ENCODE measurements around the gene ENTHD1.

The ENTHD1 gene

GRCh38 chr22:39839917-39840510 lies 53.5 kb downstream of the ENTHD1 start:
- DNase-seq: no peak

GRCh38 chr22:39839204-39839603 lies 54.4 kb downstream of the ENTHD1 start:
- no peak for DNase-seq

- no peak for DNase-seq
Measured at GRCh38 chr22:39833610-39834009, 60.0 kb downstream of the ENTHD1 start.

DNA sequence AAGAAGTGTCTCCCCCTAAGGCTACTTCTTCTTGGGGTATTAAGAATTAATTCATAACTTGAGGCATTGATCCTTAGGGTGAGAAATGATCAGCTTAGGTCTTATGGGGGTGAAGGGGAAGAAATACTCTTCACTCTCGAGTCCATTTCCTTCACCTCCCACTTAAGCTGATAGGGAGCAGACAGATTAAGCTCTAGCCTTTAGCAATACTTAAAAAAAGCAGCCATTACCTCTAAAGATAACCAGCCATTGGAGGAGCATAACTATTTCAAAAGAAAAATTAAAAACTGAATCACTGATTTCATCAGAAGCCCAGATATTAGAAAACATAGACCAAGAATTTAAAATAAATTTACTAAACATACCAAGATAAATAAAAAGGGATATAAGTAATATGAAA lies 60.5 kb downstream of the ENTHD1 start:
- no peak for DNase-seq

DNA sequence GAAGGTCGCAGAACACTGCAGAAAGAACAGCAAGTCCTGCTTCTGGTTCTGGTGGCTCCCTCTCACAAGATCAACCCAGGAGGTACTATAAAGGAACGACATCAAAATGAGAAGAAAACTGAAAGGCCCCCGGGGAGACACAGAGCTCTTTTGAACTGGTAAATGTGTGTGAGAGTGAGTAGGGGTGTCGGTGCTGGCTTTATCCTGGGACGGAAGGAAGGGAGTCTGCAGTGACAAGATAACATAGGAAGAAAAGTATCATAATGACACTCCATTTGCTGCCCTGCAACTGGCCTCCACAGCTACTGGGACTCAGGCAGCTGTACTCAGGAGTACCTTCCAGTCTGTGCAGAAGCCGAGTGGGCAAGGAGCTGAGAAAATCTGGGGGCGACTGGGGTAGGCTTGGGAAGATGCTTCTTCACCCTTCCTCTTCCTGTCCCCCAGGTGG lies 60.9 kb downstream of the ENTHD1 start:
- no peak for DNase-seq

DNA sequence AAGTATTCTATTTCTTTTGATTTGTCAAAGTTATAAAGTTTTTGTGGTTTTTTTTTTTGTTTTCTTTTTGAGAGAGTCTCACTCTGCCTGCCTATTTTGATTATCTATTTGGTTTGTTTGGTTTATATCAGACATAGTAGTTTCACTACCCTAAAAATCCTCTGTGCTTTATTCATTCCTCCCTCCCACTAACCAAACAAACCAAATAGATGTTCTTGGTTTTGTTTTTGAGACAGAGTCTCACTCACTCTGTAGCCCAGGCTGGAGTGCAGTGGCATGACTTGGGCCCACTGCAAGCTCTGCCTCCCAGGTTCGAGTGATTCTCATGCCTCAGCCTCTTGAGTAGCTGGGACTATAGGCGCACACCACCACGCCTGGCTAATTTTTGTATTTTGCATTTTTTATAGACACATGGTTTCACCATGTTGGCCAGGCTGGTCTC lies 67.9 kb downstream of the ENTHD1 start:
- DNase-seq: no peak

GRCh38 chr22:39821008-39821407 lies 72.6 kb downstream of the ENTHD1 start:
- DNase-seq: no peak

- DNase-seq: no peak
Measured at GRCh38 chr22:39820256-39820655, 73.3 kb downstream of the ENTHD1 start.

DNA sequence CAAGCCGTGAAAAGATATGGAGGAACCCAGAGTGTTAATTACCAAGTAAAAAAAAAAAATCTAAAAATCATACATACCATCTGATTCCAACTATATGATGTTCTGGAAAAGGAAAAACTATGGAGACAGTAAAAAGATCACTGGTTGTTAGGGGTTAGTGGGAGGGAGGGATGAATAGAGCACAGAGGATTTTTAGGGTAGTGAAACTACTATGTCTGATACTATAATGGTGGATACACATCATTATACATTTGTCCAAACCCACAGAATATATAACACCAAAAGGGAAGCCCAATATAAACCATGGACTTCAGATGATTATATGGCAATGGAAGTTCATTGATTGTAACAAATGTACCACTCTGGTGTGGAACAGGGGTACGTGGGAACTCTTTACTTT lies 74.1 kb downstream of the ENTHD1 start:
- DNase-seq: no peak

- DNase-seq: no peak
Measured at GRCh38 chr22:39818094-39818493, 75.5 kb downstream of the ENTHD1 start.

DNA sequence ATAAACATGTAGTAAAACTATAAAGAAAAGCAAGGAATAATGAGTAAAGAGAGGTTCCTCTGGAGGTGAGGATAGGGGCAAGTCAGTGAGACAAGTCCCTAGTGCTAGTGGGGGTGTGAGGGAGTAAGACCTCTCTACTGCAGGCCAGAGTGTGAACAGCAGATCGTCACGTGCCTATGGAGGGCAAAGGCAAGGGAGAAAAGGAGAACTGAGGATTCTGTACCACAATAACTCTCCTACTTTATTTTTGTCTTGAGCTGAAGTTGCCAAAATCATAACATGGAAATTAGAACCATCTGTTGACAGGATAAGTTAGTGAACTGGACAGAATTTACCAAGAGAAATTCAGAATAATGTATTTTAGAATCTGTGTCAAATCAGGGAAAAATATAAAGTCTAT lies 77.6 kb downstream of the ENTHD1 start:
- no peak for DNase-seq

- no peak for DNase-seq
Measured at GRCh38 chr22:39814899-39815298, 78.7 kb downstream of the ENTHD1 start.

DNA sequence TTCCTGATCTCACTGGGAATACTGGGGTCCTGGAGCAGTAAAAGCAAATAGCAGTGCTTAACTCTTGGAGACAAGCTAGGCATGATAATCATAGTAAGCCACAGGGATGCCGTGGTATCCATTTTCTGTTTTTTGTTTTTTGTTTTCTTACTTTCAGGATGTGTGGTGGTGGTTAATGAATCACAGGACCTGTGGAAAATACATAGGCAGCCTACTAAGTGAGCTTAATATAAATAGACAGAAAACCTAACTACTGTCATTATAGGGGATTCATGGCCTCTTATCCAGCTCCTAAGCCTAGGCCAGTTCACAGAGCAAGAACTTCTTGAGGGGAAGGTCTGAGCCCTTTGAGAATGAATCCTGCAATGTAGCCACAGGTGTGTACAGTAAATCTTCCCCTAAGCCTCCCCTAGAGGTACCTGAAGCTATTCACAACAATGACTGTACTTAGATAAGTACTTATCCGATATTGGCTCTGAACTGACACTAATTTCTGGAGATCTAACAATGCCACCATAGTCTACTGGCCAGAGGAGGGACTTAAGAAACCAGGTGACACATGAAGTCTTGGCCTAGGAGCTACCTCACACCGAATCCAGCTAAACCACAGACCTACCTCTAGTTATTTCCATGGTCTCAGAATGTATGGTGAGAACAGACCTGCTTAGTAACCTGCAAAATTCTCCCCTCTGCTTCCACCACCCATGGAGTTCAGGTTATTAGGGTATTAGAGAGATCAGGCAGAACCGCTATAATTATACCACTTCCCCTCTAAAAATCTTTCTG lies 83.6 kb downstream of the ENTHD1 start:
- no peak for DNase-seq

DNA sequence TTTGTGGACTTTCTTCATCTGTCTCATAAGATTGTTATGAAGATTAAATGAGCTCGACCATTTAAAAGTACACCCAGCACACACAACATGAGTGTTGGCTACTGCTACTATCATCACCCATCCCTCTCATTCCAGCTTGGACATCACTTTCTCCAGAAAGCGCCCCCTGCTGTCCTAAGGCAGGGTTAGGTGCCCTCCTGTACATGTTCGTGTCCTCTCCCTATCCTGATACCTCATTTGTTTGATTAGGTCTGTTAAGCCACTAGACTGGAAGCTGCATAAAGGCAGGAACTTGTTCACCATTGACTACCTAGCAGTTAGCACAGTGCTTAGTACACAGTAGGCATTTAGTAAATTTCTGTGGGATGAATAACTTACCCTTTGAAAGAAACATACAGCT lies 85.5 kb downstream of the ENTHD1 start:
- no peak for DNase-seq

DNA sequence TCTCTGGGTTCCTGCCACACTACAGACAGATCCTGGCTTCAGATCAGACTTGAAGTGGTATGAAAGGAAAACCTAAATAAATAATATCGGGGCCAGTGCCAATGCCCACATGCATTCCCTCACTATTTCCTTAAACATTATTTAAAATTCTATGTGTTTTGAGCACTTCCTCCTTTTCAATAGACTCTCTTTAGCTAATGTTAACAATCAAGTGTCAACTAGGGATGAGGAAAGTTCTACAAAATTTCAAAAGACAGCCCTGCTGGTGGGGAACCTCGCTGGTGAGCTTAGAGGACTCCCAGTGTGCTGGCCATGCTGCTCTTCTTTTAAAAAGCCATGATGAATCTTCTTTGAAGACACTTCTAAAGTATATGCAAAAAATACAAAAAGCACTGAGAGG lies 87.5 kb downstream of the ENTHD1 start:
- no peak for DNase-seq

DNA sequence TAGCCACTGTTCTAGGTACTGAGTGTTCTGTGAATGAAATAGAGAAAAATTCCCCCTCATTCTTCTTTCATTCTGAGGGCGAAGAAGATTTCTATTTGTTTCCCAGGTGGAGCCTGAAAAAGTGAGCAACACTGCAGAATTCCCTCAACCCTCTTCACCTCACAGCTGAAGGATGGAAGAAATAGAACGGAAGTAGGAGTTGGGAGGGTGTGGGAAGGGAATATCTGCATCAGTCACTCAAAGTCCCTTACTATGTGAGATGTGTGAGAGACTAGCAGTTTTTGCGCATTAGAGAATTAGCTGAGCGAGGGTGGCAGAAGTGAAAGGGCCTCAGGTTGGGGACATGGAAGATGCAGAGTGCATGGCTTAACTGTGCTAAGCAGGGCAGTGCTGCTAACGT lies 88.4 kb downstream of the ENTHD1 start:
- DNase-seq: no peak

- no peak for DNase-seq
Measured at GRCh38 chr22:39802682-39803081, 90.9 kb downstream of the ENTHD1 start.

- DNase-seq: peak; percentile 51
Measured at GRCh38 chr22:39800790-39801520, 92.6 kb downstream of the ENTHD1 start.

DNA sequence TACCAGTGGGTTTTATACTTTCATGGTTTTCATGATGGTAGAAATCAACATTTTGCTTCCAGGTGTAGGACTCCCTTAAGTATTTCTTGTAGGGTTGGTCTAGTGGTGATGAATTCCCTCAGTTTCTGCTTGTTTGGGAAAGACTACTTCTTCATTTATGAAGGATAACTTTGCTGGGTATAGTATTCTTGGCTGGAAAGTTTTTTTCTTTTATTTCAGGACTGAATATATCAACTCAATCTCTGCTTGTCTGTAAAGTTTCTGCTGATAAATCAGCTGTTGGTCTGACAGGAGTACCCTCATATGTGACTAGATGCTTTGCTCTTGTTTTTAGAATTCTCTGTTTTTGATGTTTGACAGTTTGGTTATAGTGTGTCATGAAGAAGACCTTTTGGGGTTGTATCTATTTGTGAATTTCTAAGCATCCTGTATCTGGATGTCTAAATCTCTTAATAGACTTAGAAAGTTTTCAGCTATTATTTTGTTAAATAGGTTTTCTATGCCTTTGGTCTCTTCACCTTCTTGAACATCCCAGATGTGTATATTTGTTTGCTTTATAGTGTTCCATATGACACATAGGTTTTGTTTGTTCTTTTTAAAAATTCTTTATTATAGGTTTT lies 95.9 kb downstream of the ENTHD1 start:
- DNase-seq: no peak

DNA sequence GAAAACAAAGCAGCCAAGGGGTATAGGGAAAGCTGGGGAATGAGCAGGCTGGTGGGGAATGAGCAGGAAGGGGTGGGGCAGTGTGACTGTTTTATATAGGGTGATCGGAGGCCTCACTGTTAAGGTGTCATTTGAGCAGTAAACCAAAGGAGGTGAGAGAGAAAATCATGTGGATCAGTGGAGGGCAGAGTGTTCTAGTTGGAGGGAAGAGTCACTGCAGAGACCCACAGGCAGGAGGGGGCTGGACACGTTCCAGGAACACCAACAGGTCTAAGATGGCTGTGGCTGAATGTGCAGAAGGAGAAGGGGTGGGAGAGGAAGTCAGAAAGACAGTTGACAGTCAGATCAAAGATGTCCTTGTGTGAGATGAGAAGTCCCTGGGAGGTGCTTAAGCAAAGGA lies 103.8 kb downstream of the ENTHD1 start:
- no peak for DNase-seq

DNA sequence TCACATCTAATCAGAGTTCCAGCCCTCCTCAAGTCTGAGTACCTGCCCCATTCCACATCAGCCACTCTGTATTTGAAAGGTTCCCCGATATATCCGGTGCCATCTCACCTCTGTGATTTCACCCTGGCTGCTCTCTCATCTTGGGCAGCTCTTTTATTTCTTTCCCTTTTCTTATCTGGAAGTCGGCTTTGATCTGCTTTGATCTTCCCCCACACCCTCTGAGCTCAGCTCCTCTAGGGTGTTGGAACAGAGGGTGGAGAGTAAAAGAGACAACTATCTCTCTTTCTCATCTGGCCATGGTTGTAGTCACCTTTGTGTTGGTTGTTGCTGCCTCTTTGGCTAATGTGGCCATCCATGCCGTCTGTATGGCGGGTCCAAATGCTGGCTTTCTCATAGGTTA lies 108.3 kb downstream of the ENTHD1 start:
- DNase-seq: no peak

DNA sequence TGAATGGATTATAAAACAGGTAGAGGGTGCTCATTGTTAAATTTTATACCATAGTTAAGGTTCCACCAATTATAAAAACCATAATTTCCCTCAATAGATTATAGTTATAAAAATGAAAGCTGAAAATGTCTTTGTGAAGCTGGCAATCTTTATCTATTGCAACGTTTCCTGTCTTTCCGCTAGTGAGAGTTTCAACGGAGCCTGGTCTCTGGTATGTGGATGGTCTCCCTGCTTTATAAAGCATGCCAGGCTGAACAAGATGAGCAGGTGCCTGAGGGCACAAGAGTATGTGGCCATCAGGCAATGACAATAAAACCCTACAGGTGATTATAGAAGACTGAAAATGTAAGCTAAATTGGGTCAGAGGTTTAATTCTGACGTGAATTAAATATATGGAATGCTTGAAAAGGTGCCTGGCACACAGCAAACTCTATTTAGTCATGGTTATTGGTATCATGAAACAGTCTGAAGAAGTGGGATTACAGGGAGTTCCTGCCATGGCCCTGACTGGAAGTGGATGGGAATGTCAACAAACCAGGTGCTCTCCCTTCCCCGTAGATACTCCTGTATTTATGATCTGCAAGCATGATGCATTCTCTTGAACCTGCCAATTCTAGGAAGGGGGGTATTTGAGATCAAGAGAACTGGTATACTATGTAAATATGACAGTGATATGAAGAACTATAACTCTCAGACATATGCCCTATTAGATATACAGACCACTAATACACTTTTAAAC lies 115.7 kb downstream of the ENTHD1 start:
- DNase-seq: no peak

Measured in NCI-H748 treated with DMSO at 0.1 percent for 48 hours (cell line).